ENCODE measurements around the gene PHACTR2.

Gene PHACTR2

GRCh38 chr6:143673669-143674068 lies 4.1 kb upstream of the PHACTR2 start:
- H3K27ac ChIP-seq, result no peak overlapping the region
- DNase-seq, result peak; percentile 44
- H3K9me3 ChIP-seq (ENCODE audit: severe bottlenecking), result no peaks in the 10 kb centered on the region
- TF ChIP-seq, protein P1, sequence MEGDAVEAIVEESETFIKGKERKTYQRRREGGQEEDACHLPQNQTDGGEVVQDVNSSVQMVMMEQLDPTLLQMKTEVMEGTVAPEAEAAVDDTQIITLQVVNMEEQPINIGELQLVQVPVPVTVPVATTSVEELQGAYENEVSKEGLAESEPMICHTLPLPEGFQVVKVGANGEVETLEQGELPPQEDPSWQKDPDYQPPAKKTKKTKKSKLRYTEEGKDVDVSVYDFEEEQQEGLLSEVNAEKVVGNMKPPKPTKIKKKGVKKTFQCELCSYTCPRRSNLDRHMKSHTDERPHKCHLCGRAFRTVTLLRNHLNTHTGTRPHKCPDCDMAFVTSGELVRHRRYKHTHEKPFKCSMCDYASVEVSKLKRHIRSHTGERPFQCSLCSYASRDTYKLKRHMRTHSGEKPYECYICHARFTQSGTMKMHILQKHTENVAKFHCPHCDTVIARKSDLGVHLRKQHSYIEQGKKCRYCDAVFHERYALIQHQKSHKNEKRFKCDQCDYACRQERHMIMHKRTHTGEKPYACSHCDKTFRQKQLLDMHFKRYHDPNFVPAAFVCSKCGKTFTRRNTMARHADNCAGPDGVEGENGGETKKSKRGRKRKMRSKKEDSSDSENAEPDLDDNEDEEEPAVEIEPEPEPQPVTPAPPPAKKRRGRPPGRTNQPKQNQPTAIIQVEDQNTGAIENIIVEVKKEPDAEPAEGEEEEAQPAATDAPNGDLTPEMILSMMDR (IDR thresholded peaks at IDR 0.05; ENCODE audit: low read depth, low read length), result no peak
- no peaks in the 10 kb centered on the region for H3K27me3 ChIP-seq (ENCODE audit: insufficient read depth, low read depth, severe bottlenecking)
- no peak overlapping the region for H3K4me3 ChIP-seq (ENCODE audit: low read depth, low read length)
- H3K36me3 ChIP-seq, result no peaks in the 10 kb centered on the region; the same call in 1 of the 2 replicates

DNA sequence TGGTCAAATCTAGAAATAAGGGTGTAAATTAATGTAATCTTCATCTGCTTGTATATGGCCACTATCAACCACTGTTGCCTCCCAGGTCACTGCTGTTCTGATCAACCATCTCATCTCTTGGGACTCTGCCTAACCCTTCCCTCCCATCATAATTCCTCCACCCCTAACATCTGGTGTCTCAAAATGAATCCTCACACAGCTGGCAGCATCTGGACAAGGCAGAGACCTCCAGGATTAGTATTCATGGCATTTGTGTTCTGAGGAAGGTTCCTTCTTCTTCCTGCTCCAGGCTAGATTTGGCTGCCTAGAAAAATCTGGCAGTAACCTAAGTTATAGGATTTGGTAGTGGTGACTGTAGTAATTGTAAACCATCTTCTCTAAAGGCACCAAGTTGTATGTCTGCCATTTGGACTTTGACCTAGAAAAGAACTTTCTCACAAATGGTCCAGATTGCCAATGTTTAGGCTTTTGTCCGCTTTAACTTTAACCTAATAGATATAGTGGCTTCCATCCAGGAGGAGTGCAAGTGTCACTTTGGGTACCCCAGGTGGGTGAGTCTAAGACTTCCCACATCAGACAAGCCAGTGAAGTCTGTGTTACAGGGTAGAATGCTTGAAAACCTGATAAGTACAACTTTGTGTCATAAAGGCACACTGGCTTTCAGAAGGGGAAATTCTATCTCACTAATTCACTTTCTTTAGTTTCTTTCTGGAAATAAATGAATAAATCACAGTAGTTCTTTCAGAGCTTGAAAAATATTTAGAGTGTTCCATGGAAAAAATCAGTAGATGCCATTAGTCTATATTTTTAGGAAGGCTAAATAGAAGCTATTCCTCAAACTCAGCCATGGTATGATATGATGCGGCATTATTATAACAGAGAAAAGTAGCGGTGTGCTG lies 3.0 kb upstream of the PHACTR2 start:
- H3K36me3 ChIP-seq, result no peaks in the 10 kb centered on the region; the same call in 1 of the 2 replicates
- no peak overlapping the region for H3K27ac ChIP-seq
- DNase-seq, result no peak
- H3K4me3 ChIP-seq (ENCODE audit: low read depth, low read length), result no peak overlapping the region
- TF ChIP-seq, protein P1 (IDR thresholded peaks at IDR 0.05; ENCODE audit: low read depth, low read length), result no peak
- no peaks in the 10 kb centered on the region for H3K27me3 ChIP-seq (ENCODE audit: insufficient read depth, low read depth, severe bottlenecking)
- H3K9me3 ChIP-seq (ENCODE audit: severe bottlenecking), result no peaks in the 10 kb centered on the region

DNA sequence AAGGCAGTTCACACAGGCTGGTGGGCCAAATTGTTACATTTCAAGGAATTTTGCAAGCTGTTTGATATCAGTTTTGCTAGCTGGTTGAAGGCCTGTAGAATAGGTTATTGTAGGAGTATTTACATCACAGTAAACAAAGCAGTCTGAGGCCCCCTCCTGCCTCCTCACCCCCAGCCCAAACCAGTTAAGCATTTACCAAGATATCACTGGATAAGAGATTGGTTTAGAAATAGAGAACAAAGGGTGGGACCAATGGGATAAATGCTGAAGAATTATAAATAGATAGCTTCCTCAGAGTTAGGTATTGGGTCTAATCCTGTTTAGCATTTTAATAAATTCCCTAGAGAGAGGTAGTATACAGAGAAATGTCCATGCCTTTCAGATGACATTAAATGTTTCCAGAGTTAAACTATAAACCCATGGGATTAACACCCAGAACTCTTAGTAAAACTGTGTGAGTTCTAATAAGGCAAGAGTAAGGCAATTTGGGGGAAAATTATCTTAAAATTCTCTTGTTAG lies 2.3 kb upstream of the PHACTR2 start:
- DNase-seq, result no peak
- TF ChIP-seq, protein P1 (IDR thresholded peaks at IDR 0.05; ENCODE audit: low read depth, low read length), result no peak
- no peak overlapping the region for H3K4me3 ChIP-seq (ENCODE audit: low read depth, low read length)
- H3K9me3 ChIP-seq (ENCODE audit: severe bottlenecking), result no peaks in the 10 kb centered on the region
- no peak overlapping the region for H3K27ac ChIP-seq
- H3K36me3 ChIP-seq, result no peaks in the 10 kb centered on the region; the same call in 1 of the 2 replicates
- H3K27me3 ChIP-seq (ENCODE audit: insufficient read depth, low read depth, severe bottlenecking), result no peaks in the 10 kb centered on the region

GRCh38 chr6:143675946-143676345 lies 1.8 kb upstream of the PHACTR2 start:
- TF ChIP-seq, protein P1 (IDR thresholded peaks at IDR 0.05; ENCODE audit: low read depth, low read length), result no peak
- Histone ChIP-seq H3K4me3 (ENCODE audit: low read depth, low read length) (no peak overlapping the region), H3K27me3 (ENCODE audit: insufficient read depth, low read depth, severe bottlenecking) (no peaks in the 10 kb centered on the region), H3K27ac (no peak overlapping the region), H3K36me3 (no peaks in the 10 kb centered on the region; the same call in 1 of the 2 replicates), H3K9me3 (ENCODE audit: severe bottlenecking) (no peaks in the 10 kb centered on the region)
- no peak for DNase-seq

GRCh38 chr6:143676437-143677045 lies 1.2 kb upstream of the PHACTR2 start:
- H3K4me3 ChIP-seq (ENCODE audit: low read depth, low read length), result no peak overlapping the region
- no peaks in the 10 kb centered on the region; the same call in 1 of the 2 replicates for H3K36me3 ChIP-seq
- no peak for DNase-seq
- H3K9me3 ChIP-seq (ENCODE audit: severe bottlenecking), result no peaks in the 10 kb centered on the region
- H3K27ac ChIP-seq, result no peak overlapping the region
- no peaks in the 10 kb centered on the region for H3K27me3 ChIP-seq (ENCODE audit: insufficient read depth, low read depth, severe bottlenecking)
- TF ChIP-seq, protein P1 (IDR thresholded peaks at IDR 0.05; ENCODE audit: low read depth, low read length), result no peak

All from WERI-Rb-1 (cell line).